Right lobe of liver (tissue), 6 donors: Measurements from ENCODE around the gene NRF1. TPM values are rescaled to one million over a fixed set of nuclear protein-coding genes. Genes with fewer than 3 reads are reported as not detected.
"Not testable (repeated sequence)": the region's sequence is repeated elsewhere in the genome, so short reads cannot be mapped to it uniquely, and the experiment has no call there.

Source experiments
- ATAC-seq, 4 donors: fragments of 200-7000 bp; cut with Tn5 transposase; one replicate each; pipeline ENCODE4 v1.9.1; 2020; ENCODE audit warnings: mild to moderate bottlenecking in 4 of 4, moderate library complexity in 4 of 4
- DNase-seq, 3 donors: peaks; one replicate each; pipeline ENCODE4 v3.0.0-alpha.2; 2020
- H3K27ac ChIP-seq, 3 donors: fragments of 200-600 bp; one replicate each; pipeline ENCODE4 v1.8.0; 2022
- H3K27me3 ChIP-seq, 2 donors: fragments of 200-600 bp; one replicate each; pipeline ENCODE4 v1.8.0; 2022
- H3K36me3 ChIP-seq, 4 donors: fragments of 200-600 bp; sonication (generic) in 1 of 4; one replicate each; pipeline versions ENCODE4 v1.5.1 to v1.8.0; 2017 to 2022; ENCODE audit warnings: control low read depth in 1 of 4
- H3K4me1 ChIP-seq, 4 donors: fragments of 200-600 bp; sonication (generic) in 1 of 4; one replicate each; pipeline versions ENCODE4 v1.5.1 to v1.8.0; 2017 to 2022; ENCODE audit warnings: control low read depth in 1 of 4
- H3K4me3 ChIP-seq, 3 donors: fragments of 200-600 bp; one replicate each; pipeline ENCODE4 v1.8.0; 2022
- H3K9me3 ChIP-seq, 4 donors: fragments of 200-600 bp; sonication (generic) in 1 of 4; one replicate each; pipeline versions ENCODE4 v1.5.1 to v1.8.0; 2017 to 2022; ENCODE audit warnings: control low read depth in 1 of 4
- POLR2A ChIP-seq: fragments of 450-650 bp; IDR thresholded peaks from one replicate; pipeline ENCODE4 v1.6.1; 2017; ENCODE audit warnings: antibody characterized with exemption, mild to moderate bottlenecking
- WGBS: methylation state at CpG from one replicate; pipeline ENCODE4 v1.1.6; 2018; ENCODE audit warnings: low coverage, low lambda C conversion rate; ENCODE audit not compliant: insufficient coverage; ENCODE audit errors: missing lambda C conversion rate; 5-methylcytosine and 5-hydroxymethylcytosine counted together
- intact Hi-C, 2 donors: fragments of 100-400 bp; cut with DNase I; formaldehyde crosslinking; loops; one replicate each; pipeline versions ENCODE4 v1.11.2 to v1.14.1; 2022
- total RNA-seq, 6 experiments: library from RNA; depleted of rRNA in 2 of 6; stranded (reverse); fragments of >200 nt in 2 of 6; fragmentation: NEBNext Ultra II Directional in 3 of 6; extraction: Animal tissue kit (Norgen Biotek cat#: 25700) in 3 of 6; gene quantifications; one replicate each; pipeline versions ENCODE4 v1.1.0 to v1.2.4, GENCODE V29; 2016 to 2023
- TF ChIP-seq, protein P1 (sequence below), 4 donors: fragments of 200-600 bp in 3 of 4; fragments of 450-650 bp in 1 of 4; IDR thresholded peaks; one replicate each; pipeline versions ENCODE4 v1.5.1 to v1.8.0; 2016 to 2022; ENCODE audit warnings: antibody characterized with exemption in 4 of 4, mild to moderate bottlenecking in 2 of 4
- donor health status: DM: no; HTN: yes; CAD: no.
- donor health status: DM: no; HTN: no; CAD: no.
- donor health status: DM: no; HTN: no; CAD: no.
- donor health status: DM: no; HTN: yes; CAD: no.
- donor health status: DM: no; HTN: yes; CAD: no.

NRF1 gene
- total RNA-seq, 6 experiments from 2014 or later: 3.9 to 6.8 (median 5.3) TPM

DNA sequence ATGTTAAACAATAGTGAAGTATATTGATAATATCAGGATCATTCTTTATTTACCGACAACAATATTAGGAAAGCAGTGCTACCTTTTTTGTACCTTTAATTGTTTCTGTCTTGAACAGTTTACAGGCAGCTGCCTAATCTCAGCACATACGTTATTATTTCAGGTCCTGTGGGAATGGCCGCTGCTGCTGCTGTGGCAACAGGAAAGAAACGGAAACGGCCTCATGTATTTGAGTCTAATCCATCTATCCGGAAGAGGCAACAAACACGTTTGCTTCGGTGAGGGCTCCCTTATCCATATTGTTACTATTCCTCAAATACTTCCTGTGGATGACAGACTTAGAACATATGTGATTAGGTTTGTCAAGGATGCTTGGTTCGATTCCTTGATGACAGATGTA, 59.7 kb downstream of the NRF1 start:
- no peak for DNase-seq
- Histone ChIP-seq H3K27me3 (no peaks in the 10 kb centered on the region), H3K36me3 (no peaks in the 10 kb centered on the region), H3K4me3 (no peak overlapping the region), H3K27ac (no peak overlapping the region), H3K9me3 (no peaks in the 10 kb centered on the region), H3K4me1 (no peaks in the 10 kb centered on the region)
- no peak for ATAC-seq
- intact Hi-C loops: no loop called here
- TF ChIP-seq POLR2A: no peak
- TF ChIP-seq, protein P1, sequence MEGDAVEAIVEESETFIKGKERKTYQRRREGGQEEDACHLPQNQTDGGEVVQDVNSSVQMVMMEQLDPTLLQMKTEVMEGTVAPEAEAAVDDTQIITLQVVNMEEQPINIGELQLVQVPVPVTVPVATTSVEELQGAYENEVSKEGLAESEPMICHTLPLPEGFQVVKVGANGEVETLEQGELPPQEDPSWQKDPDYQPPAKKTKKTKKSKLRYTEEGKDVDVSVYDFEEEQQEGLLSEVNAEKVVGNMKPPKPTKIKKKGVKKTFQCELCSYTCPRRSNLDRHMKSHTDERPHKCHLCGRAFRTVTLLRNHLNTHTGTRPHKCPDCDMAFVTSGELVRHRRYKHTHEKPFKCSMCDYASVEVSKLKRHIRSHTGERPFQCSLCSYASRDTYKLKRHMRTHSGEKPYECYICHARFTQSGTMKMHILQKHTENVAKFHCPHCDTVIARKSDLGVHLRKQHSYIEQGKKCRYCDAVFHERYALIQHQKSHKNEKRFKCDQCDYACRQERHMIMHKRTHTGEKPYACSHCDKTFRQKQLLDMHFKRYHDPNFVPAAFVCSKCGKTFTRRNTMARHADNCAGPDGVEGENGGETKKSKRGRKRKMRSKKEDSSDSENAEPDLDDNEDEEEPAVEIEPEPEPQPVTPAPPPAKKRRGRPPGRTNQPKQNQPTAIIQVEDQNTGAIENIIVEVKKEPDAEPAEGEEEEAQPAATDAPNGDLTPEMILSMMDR (IDR thresholded peaks at IDR 0.05): no peak
- 92% methylated on average over 9 of the region's 9 CpGs for WGBS

DNA sequence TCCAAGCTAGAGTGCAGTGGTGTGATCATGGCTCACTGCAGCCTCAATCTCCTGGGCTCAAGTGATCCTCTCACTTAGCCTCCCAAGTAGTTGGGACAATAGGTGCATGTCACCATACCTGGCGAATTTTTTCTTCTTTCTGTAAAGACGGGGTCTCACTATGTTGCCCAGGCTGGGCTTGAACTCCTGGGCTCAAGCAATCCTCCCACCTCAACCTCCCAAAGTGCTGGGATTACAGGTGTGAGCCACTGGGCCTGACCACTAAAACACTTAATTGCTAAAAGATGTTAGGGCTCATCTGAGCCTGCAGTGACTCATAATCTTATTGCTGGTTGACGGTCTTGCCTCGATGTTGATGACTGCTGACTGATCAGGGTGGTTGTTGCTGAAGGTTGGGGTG, 63.0 kb downstream of the NRF1 start:
- DNase-seq, H3K27ac ChIP-seq, H3K36me3 ChIP-seq, H3K27me3 ChIP-seq, intact Hi-C loops, H3K4me1 ChIP-seq, ATAC-seq, H3K9me3 ChIP-seq, H3K4me3 ChIP-seq: not testable (repeated sequence)
- WGBS: 94% methylated on average over 3 of the region's 4 CpGs

DNA sequence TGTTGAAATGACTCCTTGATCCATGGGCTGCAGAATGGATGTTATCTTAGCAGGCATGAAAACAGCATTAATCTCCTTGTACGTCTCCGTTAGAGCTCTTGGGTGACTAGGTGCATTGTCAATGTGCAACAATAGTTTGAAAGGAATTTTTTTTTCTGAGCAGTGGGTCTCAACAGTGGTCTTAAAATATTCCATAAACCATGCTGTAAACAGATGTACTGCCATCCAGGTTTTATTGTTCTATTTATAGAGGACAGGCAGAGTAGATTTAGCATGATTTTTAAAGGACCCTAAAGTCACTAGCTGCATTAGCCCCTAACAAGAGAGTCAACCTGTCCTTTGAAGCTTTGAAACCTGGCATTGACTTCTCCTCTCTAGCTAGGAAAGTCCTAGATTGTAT, 64.0 kb downstream of the NRF1 start:
- H3K36me3 ChIP-seq: peaks cover 0 to 8% (median 0%) of the 10 kb centered on the region in 4 donors
- DNase-seq (no peak), ATAC-seq (no peak)
- H3K4me1 ChIP-seq: no peaks in the 10 kb centered on the region
- H3K27me3 ChIP-seq: no peaks in the 10 kb centered on the region
- WGBS: 100% methylated on average over 2 of the region's 2 CpGs
- intact Hi-C loops: no loop called here
- H3K4me3 ChIP-seq: no peak overlapping the region
- H3K9me3 ChIP-seq: no peaks in the 10 kb centered on the region
- no peak overlapping the region for H3K27ac ChIP-seq
- no peak for TF ChIP-seq POLR2A
- TF ChIP-seq, protein P1 (IDR thresholded peaks at IDR 0.05): no peak

DNA sequence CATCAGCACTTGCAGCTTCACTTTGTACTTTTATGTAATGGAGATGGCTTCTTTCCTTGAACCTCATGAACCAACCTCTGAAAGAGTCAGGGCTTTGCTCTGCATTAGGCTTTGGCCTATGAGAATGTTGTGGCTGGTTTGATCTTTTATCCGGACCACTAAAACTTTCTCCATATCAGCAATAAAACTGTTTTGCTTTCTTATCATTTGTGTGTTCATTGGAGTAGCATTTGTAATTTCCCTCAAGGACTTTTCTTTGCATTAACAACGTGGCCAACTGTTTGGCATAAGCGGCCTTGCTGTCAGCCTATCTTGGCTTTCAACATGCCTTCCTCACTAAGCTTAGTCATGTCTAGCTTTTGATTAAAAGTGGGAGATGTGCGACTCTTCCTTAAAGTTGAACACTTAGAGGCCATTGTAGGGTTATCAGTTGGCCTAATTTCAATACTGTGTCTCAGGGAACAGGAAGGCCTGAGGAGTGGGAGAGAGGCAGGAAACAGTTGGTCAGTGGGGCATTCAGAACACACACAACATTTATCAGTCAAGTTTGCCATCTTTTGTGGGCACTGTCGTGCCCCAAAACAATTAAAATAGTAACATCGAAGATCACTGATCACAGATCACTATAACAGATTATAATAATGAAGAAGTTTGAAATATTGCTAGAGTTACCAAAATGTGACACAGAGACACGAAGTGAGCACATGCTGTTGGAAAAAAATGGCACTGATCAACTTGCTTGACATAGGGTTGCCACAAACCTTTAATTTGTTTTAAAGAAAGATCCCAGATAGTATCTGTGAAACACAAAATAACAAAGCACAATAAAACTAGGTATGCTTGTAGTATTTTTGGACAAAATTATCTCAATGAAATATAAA, 64.7 kb downstream of the NRF1 start:
- Histone ChIP-seq H3K36me3 (peaks cover 0 to 8% (median 0%) of the 10 kb centered on the region in 4 donors), H3K9me3 (no peaks in the 10 kb centered on the region), H3K27me3 (no peaks in the 10 kb centered on the region), H3K27ac (no peak overlapping the region), H3K4me1 (no peaks in the 10 kb centered on the region), H3K4me3 (no peak overlapping the region)
- WGBS: 80% methylated on average over 7 of the region's 7 CpGs
- TF ChIP-seq POLR2A: no peak
- TF ChIP-seq, protein P1 (IDR thresholded peaks at IDR 0.05): no peak
- intact Hi-C loops: no loop called here
- ATAC-seq: no peak
- DNase-seq: no peak

DNA sequence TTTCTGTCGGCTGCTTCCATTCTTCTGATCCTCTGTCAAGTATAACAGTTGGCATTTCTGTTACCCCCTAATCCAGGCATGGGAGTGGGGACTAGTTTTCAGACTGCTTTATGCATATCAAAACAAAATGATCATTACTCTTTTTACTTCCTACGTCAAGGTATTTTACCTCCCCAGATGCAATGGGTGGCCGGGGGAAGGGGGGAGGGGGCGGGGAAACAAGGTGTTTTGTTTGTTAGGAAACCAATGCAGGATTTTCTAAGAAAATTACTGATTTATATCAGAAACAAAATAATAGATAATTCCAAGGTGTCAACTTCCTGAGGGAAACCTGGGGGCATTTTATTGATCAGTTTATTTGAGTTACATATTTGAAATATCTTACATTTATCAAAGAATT, 66.3 kb downstream of the NRF1 start:
- no peak for ATAC-seq

More for the DNA sequence above, 66.3 kb downstream of the NRF1 start:
- no peak for DNase-seq
- no peaks in the 10 kb centered on the region for H3K9me3 ChIP-seq
- WGBS: 96% methylated on average over 4 of the region's 4 CpGs
- intact Hi-C loops: no loop called here
- no peaks in the 10 kb centered on the region for H3K27me3 ChIP-seq
- H3K4me3 ChIP-seq: no peak overlapping the region
- TF ChIP-seq, protein P1 (IDR thresholded peaks at IDR 0.05): no peak
- no peak for TF ChIP-seq POLR2A
- no peaks in the 10 kb centered on the region for H3K4me1 ChIP-seq
- H3K36me3 ChIP-seq: peaks cover 0 to 8% (median 0%) of the 10 kb centered on the region in 4 donors
- no peak overlapping the region for H3K27ac ChIP-seq
